ENCODE data around the gene COPG1. TPM values are rescaled to one million over a fixed set of nuclear protein-coding genes. Genes with fewer than 3 reads are reported as not detected.

COPG1 gene
- total and polyA plus RNA-seq, 2 of the 13 experiments (the other 11 are each of a cell fraction or from before 2014, with no cell fraction given): 98.6 to 166 TPM

- no peak for TF ChIP-seq ZNF121 (CRISPR knock-in tag; IDR thresholded peaks at IDR 0.05)
- no peak for TF ChIP-seq ZNF326 (CRISPR knock-in tag; IDR thresholded peaks at IDR 0.05; ENCODE audit: borderline replicate concordance)
- TF ChIP-seq CBX5 (CRISPR knock-in tag; IDR thresholded peaks at IDR 0.05; ENCODE audit: borderline replicate concordance): no peak
- TF ChIP-seq NFE2L2 (IDR thresholded peaks at IDR 0.05; ENCODE audit: low read length): peak; percentile 65
- TF ChIP-seq SCMH1 (CRISPR knock-in tag; IDR thresholded peaks at IDR 0.05; ENCODE audit: borderline replicate concordance): no peak
- TF ChIP-seq ZNF746 (CRISPR knock-in tag; IDR thresholded peaks at IDR 0.05): no peak
- TF ChIP-seq NAIF1 (CRISPR knock-in tag; IDR thresholded peaks at IDR 0.05; ENCODE audit: borderline replicate concordance): no peak
- TF ChIP-seq ZNF34 (CRISPR knock-in tag; IDR thresholded peaks at IDR 0.05; ENCODE audit: borderline replicate concordance): no peak
- no peak for TF ChIP-seq NR2F6 (IDR thresholded peaks at IDR 0.05)
- no peak for TF ChIP-seq NR2F6 (CRISPR knock-in tag; IDR thresholded peaks at IDR 0.05)
- no peak for TF ChIP-seq MAF1 (CRISPR knock-in tag; IDR thresholded peaks at IDR 0.05; ENCODE audit: borderline replicate concordance)
- no peak for TF ChIP-seq ZNF609 (CRISPR knock-in tag; IDR thresholded peaks at IDR 0.05; ENCODE audit: borderline replicate concordance)
- TF ChIP-seq POLR2G (IDR thresholded peaks at IDR 0.05; ENCODE audit: low read depth, low read length): peak; percentile 42; the same call in 1 of the 2 replicates
- TF ChIP-seq ZNF607 (CRISPR knock-in tag; IDR thresholded peaks at IDR 0.05; ENCODE audit: borderline replicate concordance): no peak
- TF ChIP-seq ZNF605 (CRISPR knock-in tag; IDR thresholded peaks at IDR 0.05): peak; percentile 77
- TF ChIP-seq ZNF589 (CRISPR knock-in tag; conservative IDR thresholded peaks at IDR 0.05): no peak
- TF ChIP-seq SATB2 (CRISPR knock-in tag; IDR thresholded peaks at IDR 0.05): no peak
- no peak for TF ChIP-seq YY1 (IDR thresholded peaks at IDR 0.05; ENCODE audit: insufficient read depth, insufficient replicate concordance, low read depth, low read length)
- no peak for TF ChIP-seq JUNB (CRISPR knock-in tag; IDR thresholded peaks at IDR 0.05; ENCODE audit: borderline replicate concordance)
- TF ChIP-seq ZNF878 (CRISPR knock-in tag; IDR thresholded peaks at IDR 0.05): no peak
- no peak for TF ChIP-seq SAFB2 (CRISPR knock-in tag; IDR thresholded peaks at IDR 0.05; ENCODE audit: borderline replicate concordance, low read depth)
- TF ChIP-seq ZFP90 (CRISPR knock-in tag; IDR thresholded peaks at IDR 0.05; ENCODE audit: borderline replicate concordance): no peak
- TF ChIP-seq TFDP1 (CRISPR knock-in tag; IDR thresholded peaks at IDR 0.05; ENCODE audit: borderline replicate concordance): no peak
- TF ChIP-seq SETDB1 (CRISPR knock-in tag; IDR thresholded peaks at IDR 0.05; ENCODE audit: borderline replicate concordance): no peak
- peak; percentile 18; the same call in 1 of the 2 replicates for TF ChIP-seq MAFF (IDR thresholded peaks at IDR 0.05; ENCODE audit: low read depth, low read length)
These were observed 20.4 kb upstream of the COPG1 start (continued) for GRCh38 chr3:129228891-129229585.
